ENCODE data around the gene PCDHAC2.

PCDHAC2 gene

GRCh38 chr5:140953234-140953633, 13.0 kb upstream of the PCDHAC2 start:
- TF ChIP-seq PAX5 (IDR thresholded peaks at IDR 0.05; ENCODE audit: insufficient read depth, low read length, severe bottlenecking) = no peak
- TF ChIP-seq POU2F2 (IDR thresholded peaks at IDR 0.05; ENCODE audit: low read depth, low read length) = no peak
- TF ChIP-seq POLR2A (IDR thresholded peaks at IDR 0.05; ENCODE audit: low read depth, low read length) = no peak
- TF ChIP-seq SPI1 (IDR thresholded peaks at IDR 0.05; ENCODE audit: low read depth, low read length) = no peak
- TF ChIP-seq TAF1 (IDR thresholded peaks at IDR 0.05; ENCODE audit: low read depth, low read length) = no peak
- no peak for TF ChIP-seq POLR2AphosphoS5 (IDR thresholded peaks at IDR 0.05; ENCODE audit: low read depth, low read length)
- DNase-seq (ENCODE audit: insufficient read length, low spot score) (no peak), FAIRE-seq (no peak)

DNA sequence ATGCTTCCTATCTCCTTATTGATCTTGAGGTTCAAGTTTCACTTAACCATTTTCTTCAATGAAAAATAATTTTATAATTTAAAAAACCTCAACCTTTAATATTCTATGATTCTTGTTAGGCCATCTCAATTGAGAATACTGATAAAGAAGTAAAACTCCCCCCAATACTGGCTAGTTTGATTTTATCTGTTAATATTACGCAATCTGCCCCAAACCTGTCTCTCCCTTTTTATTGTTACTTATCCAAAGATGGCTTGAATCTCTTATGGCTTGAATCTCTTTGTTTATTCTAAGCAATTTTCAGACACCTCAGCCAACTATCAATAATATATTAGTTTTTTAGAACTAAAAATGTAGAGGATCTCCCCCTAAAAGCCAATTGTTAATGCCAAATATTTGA, 4.1 kb upstream of the PCDHAC2 start:
- TF ChIP-seq PAX5 (IDR thresholded peaks at IDR 0.05; ENCODE audit: insufficient read depth, low read length, severe bottlenecking) = no peak
- no peak for TF ChIP-seq POLR2AphosphoS5 (IDR thresholded peaks at IDR 0.05; ENCODE audit: low read depth, low read length)
- TF ChIP-seq TAF1 (IDR thresholded peaks at IDR 0.05; ENCODE audit: low read depth, low read length) = no peak
- TF ChIP-seq POU2F2 (IDR thresholded peaks at IDR 0.05; ENCODE audit: low read depth, low read length) = no peak
- TF ChIP-seq POLR2A (IDR thresholded peaks at IDR 0.05; ENCODE audit: low read depth, low read length) = no peak
- no peak for TF ChIP-seq SPI1 (IDR thresholded peaks at IDR 0.05; ENCODE audit: low read depth, low read length)
- no peak for DNase-seq (ENCODE audit: insufficient read length, low spot score)
- FAIRE-seq = no peak

DNA sequence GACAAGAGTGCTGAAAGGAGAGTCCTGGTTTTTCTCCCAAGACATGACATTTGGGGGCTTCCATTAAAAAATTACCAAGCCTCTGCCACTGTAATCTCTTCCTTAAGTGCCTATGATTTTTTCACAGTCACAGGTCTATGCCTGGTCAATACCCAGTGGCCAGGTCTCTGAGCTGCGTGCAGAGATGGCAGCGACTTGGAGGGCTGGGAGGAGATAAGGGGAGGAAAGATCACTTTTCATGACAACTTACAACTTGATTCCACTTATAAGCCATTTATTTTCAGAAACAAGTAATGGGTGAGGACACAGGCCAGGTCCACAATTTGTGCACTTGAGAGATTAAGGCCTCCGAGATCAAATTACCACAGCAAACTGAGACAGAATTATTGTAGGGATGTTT, 1.9 kb upstream of the PCDHAC2 start:
- DNase-seq (ENCODE audit: insufficient read length, low spot score) (no peak), FAIRE-seq (no peak)

GRCh38 chr5:140965905-140966292, 377 bp upstream of the PCDHAC2 start:
- FAIRE-seq (no peak), DNase-seq (ENCODE audit: insufficient read length, low spot score) (no peak)
- TF ChIP-seq TAF1 (IDR thresholded peaks at IDR 0.05; ENCODE audit: low read depth, low read length) (no peak), POLR2A (IDR thresholded peaks at IDR 0.05; ENCODE audit: low read depth, low read length) (no peak), POLR2AphosphoS5 (IDR thresholded peaks at IDR 0.05; ENCODE audit: low read depth, low read length) (no peak), POU2F2 (IDR thresholded peaks at IDR 0.05; ENCODE audit: low read depth, low read length) (no peak)

More for the DNA sequence above, 1.9 kb upstream of the PCDHAC2 start:
- TF ChIP-seq SPI1 (IDR thresholded peaks at IDR 0.05; ENCODE audit: low read depth, low read length) = no peak
- no peak for TF ChIP-seq POU2F2 (IDR thresholded peaks at IDR 0.05; ENCODE audit: low read depth, low read length)
- no peak for TF ChIP-seq TAF1 (IDR thresholded peaks at IDR 0.05; ENCODE audit: low read depth, low read length)
- TF ChIP-seq PAX5 (IDR thresholded peaks at IDR 0.05; ENCODE audit: insufficient read depth, low read length, severe bottlenecking) = no peak
- no peak for TF ChIP-seq POLR2A (IDR thresholded peaks at IDR 0.05; ENCODE audit: low read depth, low read length)

GRCh38 chr5:140967226-140967893, 1.1 kb downstream of the PCDHAC2 start:
- TF ChIP-seq POLR2A (IDR thresholded peaks at IDR 0.05; ENCODE audit: low read depth, low read length) (no peak), TAF1 (IDR thresholded peaks at IDR 0.05; ENCODE audit: low read depth, low read length) (no peak), PAX5 (IDR thresholded peaks at IDR 0.05; ENCODE audit: insufficient read depth, low read length, severe bottlenecking) (no peak), POU2F2 (IDR thresholded peaks at IDR 0.05; ENCODE audit: low read depth, low read length) (no peak)
- no peak for FAIRE-seq
- no peak for DNase-seq (ENCODE audit: insufficient read length, low spot score)

DNA sequence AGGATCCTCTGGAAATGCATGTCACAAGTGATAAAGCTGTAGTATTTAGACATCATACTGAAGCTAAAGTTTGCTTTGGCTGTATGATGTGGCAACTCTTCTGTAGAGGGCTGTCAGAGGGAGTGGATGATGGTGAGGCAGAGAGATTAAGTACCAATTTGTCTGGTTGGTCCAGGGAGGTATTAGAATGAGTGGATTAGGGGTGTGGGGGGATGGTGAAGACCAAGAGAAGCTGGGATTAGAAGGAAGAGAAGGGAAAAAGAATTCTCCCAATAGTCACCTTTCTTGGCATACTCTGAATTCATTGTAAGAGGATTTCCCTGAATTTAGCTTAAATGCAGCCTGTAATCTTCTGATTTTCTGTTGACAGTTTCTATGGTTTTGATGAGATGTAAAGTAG, 3.6 kb downstream of the PCDHAC2 start:
- no peak for DNase-seq (ENCODE audit: insufficient read length, low spot score)
- no peak for FAIRE-seq
- no peak for TF ChIP-seq POU2F2 (IDR thresholded peaks at IDR 0.05; ENCODE audit: low read depth, low read length)
- no peak for TF ChIP-seq PAX5 (IDR thresholded peaks at IDR 0.05; ENCODE audit: insufficient read depth, low read length, severe bottlenecking)
- no peak for TF ChIP-seq TAF1 (IDR thresholded peaks at IDR 0.05; ENCODE audit: low read depth, low read length)
- TF ChIP-seq POLR2A (IDR thresholded peaks at IDR 0.05; ENCODE audit: low read depth, low read length) = no peak
- TF ChIP-seq SPI1 (IDR thresholded peaks at IDR 0.05; ENCODE audit: low read depth, low read length) = no peak
- no peak for TF ChIP-seq POLR2AphosphoS5 (IDR thresholded peaks at IDR 0.05; ENCODE audit: low read depth, low read length)

DNA sequence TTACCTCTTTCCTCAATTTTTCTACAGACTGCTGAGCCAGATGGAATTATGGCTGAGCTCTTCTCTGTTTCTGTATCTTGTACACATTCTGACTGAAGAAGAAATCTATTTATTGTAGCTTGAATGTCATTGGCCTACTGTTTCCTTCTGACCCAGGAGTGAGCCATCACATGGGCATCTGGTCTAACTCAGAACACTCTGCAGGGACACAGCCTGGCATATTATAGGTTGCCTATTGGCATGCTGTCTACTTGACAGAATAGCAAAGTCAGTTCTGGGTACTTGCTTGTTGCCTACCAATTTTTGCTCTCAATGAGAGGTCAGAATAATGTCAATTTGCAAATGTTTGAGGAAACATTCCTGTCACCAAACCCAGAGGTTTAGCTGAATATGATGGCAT, 7.3 kb downstream of the PCDHAC2 start:
- TF ChIP-seq POU2F2 (IDR thresholded peaks at IDR 0.05; ENCODE audit: low read depth, low read length) (no peak), POLR2A (IDR thresholded peaks at IDR 0.05; ENCODE audit: low read depth, low read length) (no peak), PAX5 (IDR thresholded peaks at IDR 0.05; ENCODE audit: insufficient read depth, low read length, severe bottlenecking) (no peak)
- DNase-seq (ENCODE audit: insufficient read length, low spot score) (no peak), FAIRE-seq (no peak)

- FAIRE-seq = no peak
- no peak for TF ChIP-seq PAX5 (IDR thresholded peaks at IDR 0.05; ENCODE audit: insufficient read depth, low read length, severe bottlenecking)
- no peak for TF ChIP-seq POLR2A (IDR thresholded peaks at IDR 0.05; ENCODE audit: low read depth, low read length)
- TF ChIP-seq POLR2AphosphoS5 (IDR thresholded peaks at IDR 0.05; ENCODE audit: low read depth, low read length) = no peak
- no peak for TF ChIP-seq POU2F2 (IDR thresholded peaks at IDR 0.05; ENCODE audit: low read depth, low read length)
- TF ChIP-seq TAF1 (IDR thresholded peaks at IDR 0.05; ENCODE audit: low read depth, low read length) = no peak
- TF ChIP-seq SPI1 (IDR thresholded peaks at IDR 0.05; ENCODE audit: low read depth, low read length) = no peak
- no peak for DNase-seq (ENCODE audit: insufficient read length, low spot score)
Observed at GRCh38 chr5:140977003-140977402, 10.7 kb downstream of the PCDHAC2 start.

- no peak for TF ChIP-seq PAX5 (IDR thresholded peaks at IDR 0.05; ENCODE audit: insufficient read depth, low read length, severe bottlenecking)
- no peak for TF ChIP-seq SPI1 (IDR thresholded peaks at IDR 0.05; ENCODE audit: low read depth, low read length)
- no peak for TF ChIP-seq POLR2AphosphoS5 (IDR thresholded peaks at IDR 0.05; ENCODE audit: low read depth, low read length)
- TF ChIP-seq POLR2A (IDR thresholded peaks at IDR 0.05; ENCODE audit: low read depth, low read length) = no peak
- no peak for TF ChIP-seq TAF1 (IDR thresholded peaks at IDR 0.05; ENCODE audit: low read depth, low read length)
- no peak for TF ChIP-seq POU2F2 (IDR thresholded peaks at IDR 0.05; ENCODE audit: low read depth, low read length)
- DNase-seq (ENCODE audit: insufficient read length, low spot score) (no peak), FAIRE-seq (no peak)
Observed at GRCh38 chr5:140978260-140978659, 12.0 kb downstream of the PCDHAC2 start.

GRCh38 chr5:140978983-140979382, 12.7 kb downstream of the PCDHAC2 start:
- no peak for FAIRE-seq
- DNase-seq (ENCODE audit: insufficient read length, low spot score) = no peak
- no peak for TF ChIP-seq POLR2AphosphoS5 (IDR thresholded peaks at IDR 0.05; ENCODE audit: low read depth, low read length)
